GM12891 (cell line): ENCODE data around the gene DCLK1.

Source experiments
- DNase-seq: peaks from one replicate; pipeline ENCODE4 v3.0.0; 2011; ENCODE audit warnings: low spot score; ENCODE audit not compliant: insufficient read length
- FAIRE-seq: peaks from 2 replicates; lab custom pipeline; 2011; peaks lifted over from hg19 to GRCh38; lab: Jason Lieb, UNC
- PAX5 ChIP-seq: IDR thresholded peaks from 2 replicates; pipeline ENCODE4 v1.6.1; 2011; ENCODE audit warnings: low read length, moderate library complexity, mild to moderate bottlenecking; ENCODE audit not compliant: insufficient read depth, severe bottlenecking
- POLR2A ChIP-seq: IDR thresholded peaks from 2 replicates; pipeline ENCODE4 v1.6.1; 2011; ENCODE audit warnings: low read depth, low read length, control low read depth
- POLR2AphosphoS5 ChIP-seq: IDR thresholded peaks from 2 replicates; pipeline ENCODE4 v1.6.1; 2011; ENCODE audit warnings: low read depth, low read length, control low read depth
- POU2F2 ChIP-seq: IDR thresholded peaks from 2 replicates; pipeline ENCODE4 v1.6.1; 2011; ENCODE audit warnings: low read depth, mild to moderate bottlenecking, control low read depth, low read length, moderate library complexity
- SPI1 ChIP-seq: IDR thresholded peaks from 2 replicates; pipeline ENCODE4 v1.6.1; 2011; ENCODE audit warnings: low read depth, low read length, control low read depth
- TAF1 ChIP-seq: IDR thresholded peaks from 2 replicates; pipeline ENCODE4 v1.6.1; 2011; ENCODE audit warnings: low read depth, low read length, control low read depth

DCLK1 gene

DNA sequence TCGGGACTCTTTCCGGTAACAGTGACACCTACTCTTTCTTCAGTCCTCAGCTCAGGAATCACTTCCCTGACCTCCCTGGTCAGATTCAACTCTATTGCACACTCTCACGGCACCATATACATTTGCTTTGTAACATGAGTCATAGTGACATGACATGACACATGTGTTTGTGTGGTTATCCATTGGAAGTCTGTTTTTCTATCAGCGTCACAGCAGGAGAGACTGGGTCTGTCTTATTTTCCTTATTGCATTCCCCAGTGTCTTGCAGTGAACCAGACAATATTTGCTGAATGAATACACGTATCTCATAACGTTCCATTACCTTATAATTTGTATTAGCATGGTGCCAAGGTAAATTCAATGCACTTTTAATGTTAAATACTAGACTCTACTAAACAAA lies 102.0 kb downstream of the DCLK1 start:
- TF ChIP-seq POU2F2 (no peak), SPI1 (no peak), PAX5 (no peak), POLR2A (no peak), TAF1 (no peak), POLR2AphosphoS5 (no peak)
- DNase-seq (no peak), FAIRE-seq (no peak)

DNA sequence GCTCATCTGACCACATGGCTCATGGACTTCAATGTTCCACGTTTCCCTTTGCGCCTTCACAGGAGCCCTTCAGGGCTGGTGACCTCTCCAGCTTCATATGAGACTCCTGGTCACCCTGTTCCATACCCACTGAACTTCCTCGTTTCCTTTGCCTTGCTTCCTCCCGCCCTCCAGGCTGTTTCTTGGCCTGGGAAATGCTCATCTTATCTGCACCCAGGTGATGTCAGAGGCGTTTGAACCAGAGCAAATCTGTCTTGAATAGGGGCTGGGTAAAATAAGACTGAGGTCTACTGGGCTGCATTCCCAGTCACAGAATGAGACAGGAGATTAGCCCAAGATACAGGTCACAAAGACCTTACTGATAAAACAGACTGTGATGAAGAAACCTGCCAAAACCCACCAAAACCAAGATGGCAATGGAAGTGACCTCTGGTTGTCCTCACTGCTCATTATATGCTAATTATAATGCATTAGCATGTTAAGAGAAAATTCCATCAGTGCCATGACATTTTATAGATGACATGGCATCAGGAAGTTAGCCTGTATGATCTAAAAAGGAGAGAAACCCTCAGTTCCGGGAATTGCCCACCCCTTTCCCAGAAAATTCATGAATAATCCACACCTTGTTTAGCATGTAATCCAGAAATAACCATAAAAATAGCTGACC lies 102.7 kb downstream of the DCLK1 start:
- FAIRE-seq (no peak), DNase-seq (no peak)
- no peak for TF ChIP-seq SPI1
- TF ChIP-seq POLR2AphosphoS5, result no peak
- TF ChIP-seq POU2F2, result no peak
- no peak for TF ChIP-seq PAX5
- TF ChIP-seq POLR2A, result no peak
- no peak for TF ChIP-seq TAF1

DNA sequence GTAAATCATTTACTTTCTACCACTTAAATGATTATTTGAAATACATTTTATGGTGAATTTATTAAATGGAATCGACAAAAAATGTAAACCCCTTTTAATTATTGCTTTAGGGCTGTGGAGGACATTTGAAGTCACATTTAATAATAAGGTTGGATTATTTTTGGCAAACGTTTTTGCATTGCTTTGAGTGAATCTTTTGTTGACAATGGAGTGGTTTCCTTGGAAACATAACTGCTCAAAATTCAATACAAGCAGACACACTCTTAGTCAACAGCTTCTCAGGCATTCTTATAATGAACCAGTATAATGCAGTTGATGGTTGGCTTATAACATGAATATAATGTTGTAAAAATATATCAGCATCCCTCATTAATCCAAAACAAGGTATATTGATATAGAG lies 104.7 kb downstream of the DCLK1 start:
- no peak for DNase-seq
- TF ChIP-seq POLR2A (no peak), PAX5 (no peak), TAF1 (no peak), SPI1 (no peak), POU2F2 (no peak), POLR2AphosphoS5 (no peak)
- FAIRE-seq, result no peak

DNA sequence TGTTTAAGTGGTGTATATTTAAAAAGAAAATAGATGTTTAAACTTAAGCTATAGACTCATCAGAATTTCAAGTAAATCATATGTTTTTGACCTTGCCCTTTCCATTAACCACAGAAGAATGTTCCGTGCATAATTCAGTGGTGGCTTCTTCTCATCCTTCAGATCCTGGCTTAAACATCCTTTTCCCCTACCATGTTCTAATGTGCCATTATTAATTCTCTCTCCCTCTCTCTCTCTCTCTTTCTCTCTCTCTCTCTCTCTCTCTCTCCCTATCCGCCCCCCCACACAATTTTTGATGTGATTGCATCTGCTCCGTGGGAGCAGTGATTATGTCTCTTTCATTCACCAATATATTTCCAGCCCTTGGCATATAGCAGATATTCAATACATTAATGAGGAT lies 116.4 kb downstream of the DCLK1 start:
- TF ChIP-seq PAX5, result no peak
- no peak for TF ChIP-seq POU2F2
- no peak for TF ChIP-seq SPI1
- no peak for TF ChIP-seq TAF1
- TF ChIP-seq POLR2AphosphoS5, result no peak
- no peak for TF ChIP-seq POLR2A
- FAIRE-seq (no peak), DNase-seq (no peak)

DNA sequence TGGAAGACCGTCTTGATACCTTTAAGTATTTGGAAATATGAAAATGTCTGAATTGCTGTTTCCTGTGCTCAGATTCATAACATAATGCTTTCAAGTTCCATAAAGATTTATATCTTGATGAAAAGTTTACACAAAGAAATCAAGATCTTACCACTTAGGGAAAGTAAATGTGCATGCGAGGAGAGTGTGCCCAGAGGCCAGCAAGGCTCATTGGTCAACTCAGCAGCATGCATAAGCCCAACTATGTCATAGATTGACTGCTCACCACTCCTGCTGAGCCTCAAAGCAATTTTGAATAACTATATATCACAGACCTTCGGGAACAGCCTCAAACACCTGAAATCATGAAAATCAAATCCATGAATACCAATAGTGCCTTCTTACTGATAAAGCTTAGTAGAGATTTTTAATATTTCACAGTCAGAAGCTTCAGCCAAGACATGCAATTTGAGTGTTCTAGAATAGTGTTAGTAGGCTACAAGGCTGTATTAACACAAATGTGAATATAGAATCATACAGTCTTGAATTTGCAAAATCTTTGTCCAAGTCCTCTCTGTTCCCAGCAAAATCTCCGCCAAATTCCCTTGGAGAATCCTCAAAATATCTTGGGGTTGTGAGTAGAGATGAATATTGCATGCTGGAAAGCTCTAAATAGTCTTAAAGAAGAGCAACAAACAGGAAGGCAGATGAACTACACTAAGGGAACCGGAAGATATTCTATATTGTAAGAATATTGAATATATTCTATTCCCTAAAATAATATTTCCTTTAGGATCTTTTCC lies 124.1 kb downstream of the DCLK1 start:
- DNase-seq, result no peak
- TF ChIP-seq PAX5, result no peak
- TF ChIP-seq POLR2A, result no peak
- TF ChIP-seq SPI1, result no peak
- TF ChIP-seq POU2F2, result no peak
- no peak for TF ChIP-seq TAF1
- no peak for TF ChIP-seq POLR2AphosphoS5
- FAIRE-seq, result no peak

DNA sequence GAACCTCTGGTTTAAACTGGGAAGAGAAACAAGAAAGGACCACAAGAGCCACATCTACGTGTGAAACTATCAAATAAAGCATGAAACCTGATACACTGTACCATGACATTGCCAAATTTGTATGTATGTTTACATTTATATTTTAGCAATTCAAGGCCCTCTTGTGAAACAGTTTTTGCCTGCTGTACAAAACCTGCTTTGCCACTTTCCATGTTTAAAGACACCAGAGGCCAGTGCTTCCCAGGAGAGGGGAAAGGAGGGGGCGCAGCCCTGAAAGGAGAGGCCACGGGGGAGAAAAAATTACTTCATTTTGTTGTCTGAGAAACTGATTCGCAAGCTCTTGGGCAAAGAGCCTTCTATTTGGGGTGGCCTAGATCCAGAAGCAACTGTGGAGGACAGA lies 124.8 kb downstream of the DCLK1 start:
- DNase-seq (no peak), FAIRE-seq (no peak)
- no peak for TF ChIP-seq POLR2A
- no peak for TF ChIP-seq POLR2AphosphoS5
- no peak for TF ChIP-seq TAF1
- no peak for TF ChIP-seq PAX5
- TF ChIP-seq SPI1, result no peak

DNA sequence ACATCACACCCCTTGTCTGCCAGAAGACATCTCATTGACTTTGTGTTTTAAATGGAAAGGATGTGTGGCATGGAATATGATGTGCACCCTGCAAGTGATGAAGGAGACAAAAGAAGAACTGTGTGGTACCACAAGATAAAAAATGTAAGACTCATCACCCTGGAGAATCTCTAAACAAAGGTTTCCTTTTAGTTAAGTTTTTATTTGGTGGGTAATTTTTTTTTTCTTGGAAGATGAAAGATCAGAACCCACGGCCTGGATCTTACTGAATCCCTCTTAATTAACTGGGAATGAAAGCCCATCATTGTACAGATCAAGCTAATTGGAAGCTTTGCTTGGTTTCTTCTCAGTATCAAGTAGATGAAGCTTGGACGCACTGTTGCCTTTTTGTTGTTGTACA lies 129.6 kb downstream of the DCLK1 start:
- FAIRE-seq (no peak), DNase-seq (no peak)
- TF ChIP-seq POLR2A (no peak), POLR2AphosphoS5 (no peak)

DNA sequence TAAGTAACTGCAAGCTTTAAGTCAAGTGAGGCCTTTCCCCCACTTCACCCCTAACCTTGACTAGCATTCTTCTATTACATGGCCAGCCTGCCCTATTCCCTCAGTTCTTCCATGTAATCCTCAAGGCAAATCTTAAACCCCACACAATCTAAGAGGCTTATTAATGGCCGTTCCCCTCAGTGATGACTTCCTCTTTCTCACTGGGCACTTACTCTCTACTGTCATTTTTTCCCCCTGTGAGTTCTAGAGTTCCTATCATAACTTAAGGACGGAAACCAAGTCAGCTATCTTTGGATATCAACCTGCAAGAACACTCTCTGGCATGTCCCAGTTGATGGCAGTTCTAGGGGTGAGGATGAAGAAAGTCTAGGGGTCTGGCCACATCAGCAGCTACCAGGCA lies 131.2 kb downstream of the DCLK1 start:
- TF ChIP-seq TAF1, result no peak
- no peak for TF ChIP-seq POLR2A
- TF ChIP-seq SPI1, result no peak
- no peak for TF ChIP-seq POLR2AphosphoS5
- no peak for TF ChIP-seq POU2F2
- TF ChIP-seq PAX5, result no peak
- FAIRE-seq (no peak), DNase-seq (no peak)

DNA sequence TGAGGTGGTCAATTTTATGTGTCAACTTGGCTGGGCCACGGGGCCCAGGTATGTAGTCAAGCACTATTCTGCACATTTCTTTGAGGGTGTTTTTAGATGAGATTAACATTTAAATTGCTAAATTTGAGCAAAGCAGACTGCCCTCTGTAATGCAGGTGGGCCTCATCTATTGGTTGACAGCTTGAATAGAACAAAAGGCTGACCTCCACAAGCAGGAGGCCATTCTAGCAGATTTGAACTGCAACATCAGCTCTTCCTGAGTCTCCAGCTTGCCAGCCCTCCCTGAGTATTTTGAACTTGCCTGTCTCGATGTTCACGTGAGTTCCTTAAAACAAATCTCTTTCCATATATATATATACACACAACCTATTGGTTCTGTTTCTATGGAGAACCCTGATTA lies 134.8 kb downstream of the DCLK1 start:
- no peak for FAIRE-seq
- TF ChIP-seq POLR2A, result no peak
- TF ChIP-seq TAF1, result no peak
- no peak for TF ChIP-seq POU2F2
- TF ChIP-seq POLR2AphosphoS5, result no peak
- TF ChIP-seq PAX5, result no peak
- DNase-seq, result no peak
